ENCODE results near the gene RNU6-8. TPM values are rescaled to one million over a fixed set of nuclear protein-coding genes. Genes with fewer than 3 reads are reported as not detected.

RNU6-8 gene
- total RNA-seq, 1 donor from 2014 or later = not detected

DNA sequence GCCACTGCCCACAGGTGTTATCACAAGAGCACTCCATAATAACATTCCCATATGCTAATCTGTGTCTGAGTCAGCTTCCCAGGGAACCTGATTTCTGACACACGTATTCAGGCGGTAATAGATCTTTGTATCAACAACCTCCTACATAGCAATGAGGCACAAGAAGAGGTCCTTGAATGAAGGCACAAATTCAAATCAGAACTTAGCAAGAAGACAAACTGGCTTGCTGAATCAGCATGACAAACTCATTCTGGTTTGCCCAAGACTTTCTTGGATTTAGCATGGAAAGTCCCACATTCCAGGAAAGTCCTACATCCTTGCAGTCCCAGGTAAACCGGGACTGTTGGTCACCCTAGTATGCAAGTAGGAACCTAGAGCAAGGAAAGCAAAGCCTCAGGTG lies 35.2 kb downstream of the RNU6-8 start:
- no peak overlapping the region for H3K4me3 ChIP-seq (ENCODE audit: low read depth, low read length)
- DNase-seq (ENCODE audit: low read depth) = peak; percentile 23
- TF ChIP-seq, protein P1, sequence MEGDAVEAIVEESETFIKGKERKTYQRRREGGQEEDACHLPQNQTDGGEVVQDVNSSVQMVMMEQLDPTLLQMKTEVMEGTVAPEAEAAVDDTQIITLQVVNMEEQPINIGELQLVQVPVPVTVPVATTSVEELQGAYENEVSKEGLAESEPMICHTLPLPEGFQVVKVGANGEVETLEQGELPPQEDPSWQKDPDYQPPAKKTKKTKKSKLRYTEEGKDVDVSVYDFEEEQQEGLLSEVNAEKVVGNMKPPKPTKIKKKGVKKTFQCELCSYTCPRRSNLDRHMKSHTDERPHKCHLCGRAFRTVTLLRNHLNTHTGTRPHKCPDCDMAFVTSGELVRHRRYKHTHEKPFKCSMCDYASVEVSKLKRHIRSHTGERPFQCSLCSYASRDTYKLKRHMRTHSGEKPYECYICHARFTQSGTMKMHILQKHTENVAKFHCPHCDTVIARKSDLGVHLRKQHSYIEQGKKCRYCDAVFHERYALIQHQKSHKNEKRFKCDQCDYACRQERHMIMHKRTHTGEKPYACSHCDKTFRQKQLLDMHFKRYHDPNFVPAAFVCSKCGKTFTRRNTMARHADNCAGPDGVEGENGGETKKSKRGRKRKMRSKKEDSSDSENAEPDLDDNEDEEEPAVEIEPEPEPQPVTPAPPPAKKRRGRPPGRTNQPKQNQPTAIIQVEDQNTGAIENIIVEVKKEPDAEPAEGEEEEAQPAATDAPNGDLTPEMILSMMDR (conservative IDR thresholded peaks at IDR 0.05; ENCODE audit: low read depth, low read length) = no peak

DNA sequence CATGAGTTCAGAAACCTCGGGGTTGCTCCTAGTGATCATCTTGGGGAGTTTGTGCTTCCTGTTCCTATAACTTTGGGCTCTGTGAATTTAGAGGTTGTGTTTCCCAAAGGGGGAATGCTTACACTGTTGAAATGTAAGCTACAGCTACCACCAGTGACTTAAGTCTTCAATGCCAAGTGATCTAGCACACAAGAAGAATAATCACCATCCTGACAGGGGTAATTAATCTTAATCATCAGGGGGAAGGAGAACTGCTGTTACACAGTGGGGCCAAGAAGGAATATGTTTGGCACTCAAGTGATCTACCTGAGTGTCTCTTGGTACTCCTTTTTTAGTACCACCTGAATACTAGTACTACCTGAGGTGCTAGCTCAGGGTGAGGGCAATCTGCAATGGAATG lies 36.1 kb downstream of the RNU6-8 start:
- no peak for DNase-seq (ENCODE audit: low read depth)
- no peak overlapping the region for H3K4me3 ChIP-seq (ENCODE audit: low read depth, low read length)
- TF ChIP-seq, protein P1 (conservative IDR thresholded peaks at IDR 0.05; ENCODE audit: low read depth, low read length) = no peak

DNA sequence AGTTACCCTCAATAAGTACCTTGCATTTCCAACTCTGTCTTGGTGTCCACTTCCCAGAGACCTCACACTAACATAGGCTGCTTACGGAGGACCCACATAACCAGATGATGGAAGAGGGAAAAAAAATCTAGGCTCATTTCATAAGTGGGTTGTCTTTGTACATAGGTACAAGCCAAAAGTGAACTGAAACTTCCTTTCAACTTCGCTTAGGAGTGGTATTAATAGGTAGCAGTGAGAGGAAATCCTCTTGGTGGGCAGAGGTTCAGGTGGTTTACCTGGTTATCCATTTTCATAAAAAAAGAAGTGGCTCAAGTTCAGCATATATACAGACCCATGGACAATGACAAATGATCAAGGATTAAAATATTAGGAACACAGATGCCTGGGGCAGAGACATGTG lies 37.0 kb downstream of the RNU6-8 start:
- no peak for DNase-seq (ENCODE audit: low read depth)
- H3K4me3 ChIP-seq (ENCODE audit: low read depth, low read length) = no peak overlapping the region
- TF ChIP-seq, protein P1 (conservative IDR thresholded peaks at IDR 0.05; ENCODE audit: low read depth, low read length) = no peak

Other genes with a start within 250 kb of the RNU6-8 start
- 26.4 and 45.7 TPM in 2 replicates for gene ARHGAP5, start 126.0 kb downstream of the RNU6-8 start, total RNA-seq
- not detected in 2 replicates for gene RNU6-7, start 1.2 kb downstream of the RNU6-8 start, total RNA-seq
- gene AKAP6, start 126.0 kb upstream of the RNU6-8 start, total RNA-seq = 0.22 and 4.6 TPM in 2 replicates